A549 (cell line): ENCODE measurements around the gene CD82.

ENCODE experiments used
- E2F6 ChIP-seq: IDR thresholded peaks from 2 replicates; pipeline ENCODE4 v1.6.1; 2012; ENCODE audit warnings: low read depth, borderline replicate concordance
- TF ChIP-seq, protein P1 (sequence below): fragments of >200 bp; sonication (Bioruptor Twin); formaldehyde crosslinking; IDR thresholded peaks from 3 replicates; pipeline ENCODE4 v1.5.1; 2016

DNA sequence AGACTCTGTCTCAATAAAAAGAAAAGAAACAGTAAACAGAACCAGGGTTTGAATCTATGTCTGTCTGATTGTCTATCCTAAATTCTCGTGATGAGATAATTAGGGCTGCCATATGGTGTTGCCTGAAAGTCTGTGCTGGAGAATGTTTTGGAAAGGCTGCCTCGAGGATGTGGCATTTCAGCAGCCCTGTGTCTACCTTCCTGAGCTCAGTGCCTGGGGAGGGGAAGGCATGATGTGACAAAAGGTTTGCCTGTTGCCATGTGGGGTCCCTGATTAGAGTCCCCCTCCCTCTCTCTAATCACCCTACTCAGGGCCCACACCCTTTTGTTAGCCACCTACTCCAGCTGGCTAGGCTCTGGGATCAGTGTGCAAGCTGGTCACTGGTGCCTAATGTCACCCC lies 15.2 kb downstream of the CD82 start:
- TF ChIP-seq E2F6, result no peak
- TF ChIP-seq, protein P1, sequence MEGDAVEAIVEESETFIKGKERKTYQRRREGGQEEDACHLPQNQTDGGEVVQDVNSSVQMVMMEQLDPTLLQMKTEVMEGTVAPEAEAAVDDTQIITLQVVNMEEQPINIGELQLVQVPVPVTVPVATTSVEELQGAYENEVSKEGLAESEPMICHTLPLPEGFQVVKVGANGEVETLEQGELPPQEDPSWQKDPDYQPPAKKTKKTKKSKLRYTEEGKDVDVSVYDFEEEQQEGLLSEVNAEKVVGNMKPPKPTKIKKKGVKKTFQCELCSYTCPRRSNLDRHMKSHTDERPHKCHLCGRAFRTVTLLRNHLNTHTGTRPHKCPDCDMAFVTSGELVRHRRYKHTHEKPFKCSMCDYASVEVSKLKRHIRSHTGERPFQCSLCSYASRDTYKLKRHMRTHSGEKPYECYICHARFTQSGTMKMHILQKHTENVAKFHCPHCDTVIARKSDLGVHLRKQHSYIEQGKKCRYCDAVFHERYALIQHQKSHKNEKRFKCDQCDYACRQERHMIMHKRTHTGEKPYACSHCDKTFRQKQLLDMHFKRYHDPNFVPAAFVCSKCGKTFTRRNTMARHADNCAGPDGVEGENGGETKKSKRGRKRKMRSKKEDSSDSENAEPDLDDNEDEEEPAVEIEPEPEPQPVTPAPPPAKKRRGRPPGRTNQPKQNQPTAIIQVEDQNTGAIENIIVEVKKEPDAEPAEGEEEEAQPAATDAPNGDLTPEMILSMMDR, result no peak
